Measurements from ENCODE around the gene VPS8. TPM values are rescaled to one million over a fixed set of nuclear protein-coding genes. Genes with fewer than 3 reads are reported as not detected.

Gene VPS8
- total and polyA plus RNA-seq, 2 of the 8 experiments (the other 6 are each of a cell fraction or from before 2014, with no cell fraction given): 13.0 to 41.0 TPM

- no peak; the same call in 1 of the 2 replicates for TF ChIP-seq E2F6 (IDR thresholded peaks at IDR 0.05)
Measured at GRCh38 chr3:184889312-184889904, 77.4 kb downstream of the VPS8 start (continued).
